ENCODE results near the gene POMT2.

The POMT2 gene

DNA sequence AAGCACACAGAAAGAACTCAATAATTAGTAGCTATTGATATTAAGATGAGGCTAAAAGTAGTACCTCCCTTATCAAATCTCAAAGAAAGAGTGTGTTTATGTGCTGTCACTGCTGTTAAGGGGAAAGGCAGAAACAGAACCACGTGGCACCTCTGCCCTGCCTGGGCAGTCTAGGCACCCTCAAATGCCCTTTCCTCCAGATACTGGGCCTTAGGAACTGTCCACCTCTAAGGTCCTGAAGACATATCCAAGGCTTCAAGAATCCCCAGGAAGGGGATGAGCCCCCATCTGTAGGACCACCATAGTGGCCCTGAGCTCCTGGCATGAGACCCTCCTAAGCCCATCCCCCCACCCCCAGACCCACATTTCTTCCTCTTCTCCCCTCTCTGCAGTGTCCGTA lies 78.7 kb downstream of the POMT2 start:
- TF ChIP-seq FOXP2 (optimal IDR thresholded peaks at IDR 0.05; ENCODE audit: borderline replicate concordance, extremely low read depth, extremely low read length, insufficient read depth), result no peak
- no peak for TF ChIP-seq TAF1 (IDR thresholded peaks at IDR 0.05; ENCODE audit: borderline replicate concordance, insufficient read depth, low read length)
- no peak for TF ChIP-seq POLR2AphosphoS5 (IDR thresholded peaks at IDR 0.05; ENCODE audit: low read depth, low read length)
- no peak for TF ChIP-seq SIN3A (IDR thresholded peaks at IDR 0.05; ENCODE audit: borderline replicate concordance, insufficient read depth, low read length)
- TF ChIP-seq, protein P1, sequence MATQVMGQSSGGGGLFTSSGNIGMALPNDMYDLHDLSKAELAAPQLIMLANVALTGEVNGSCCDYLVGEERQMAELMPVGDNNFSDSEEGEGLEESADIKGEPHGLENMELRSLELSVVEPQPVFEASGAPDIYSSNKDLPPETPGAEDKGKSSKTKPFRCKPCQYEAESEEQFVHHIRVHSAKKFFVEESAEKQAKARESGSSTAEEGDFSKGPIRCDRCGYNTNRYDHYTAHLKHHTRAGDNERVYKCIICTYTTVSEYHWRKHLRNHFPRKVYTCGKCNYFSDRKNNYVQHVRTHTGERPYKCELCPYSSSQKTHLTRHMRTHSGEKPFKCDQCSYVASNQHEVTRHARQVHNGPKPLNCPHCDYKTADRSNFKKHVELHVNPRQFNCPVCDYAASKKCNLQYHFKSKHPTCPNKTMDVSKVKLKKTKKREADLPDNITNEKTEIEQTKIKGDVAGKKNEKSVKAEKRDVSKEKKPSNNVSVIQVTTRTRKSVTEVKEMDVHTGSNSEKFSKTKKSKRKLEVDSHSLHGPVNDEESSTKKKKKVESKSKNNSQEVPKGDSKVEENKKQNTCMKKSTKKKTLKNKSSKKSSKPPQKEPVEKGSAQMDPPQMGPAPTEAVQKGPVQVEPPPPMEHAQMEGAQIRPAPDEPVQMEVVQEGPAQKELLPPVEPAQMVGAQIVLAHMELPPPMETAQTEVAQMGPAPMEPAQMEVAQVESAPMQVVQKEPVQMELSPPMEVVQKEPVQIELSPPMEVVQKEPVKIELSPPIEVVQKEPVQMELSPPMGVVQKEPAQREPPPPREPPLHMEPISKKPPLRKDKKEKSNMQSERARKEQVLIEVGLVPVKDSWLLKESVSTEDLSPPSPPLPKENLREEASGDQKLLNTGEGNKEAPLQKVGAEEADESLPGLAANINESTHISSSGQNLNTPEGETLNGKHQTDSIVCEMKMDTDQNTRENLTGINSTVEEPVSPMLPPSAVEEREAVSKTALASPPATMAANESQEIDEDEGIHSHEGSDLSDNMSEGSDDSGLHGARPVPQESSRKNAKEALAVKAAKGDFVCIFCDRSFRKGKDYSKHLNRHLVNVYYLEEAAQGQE (IDR thresholded peaks at IDR 0.05; ENCODE audit: insufficient read depth in 1 of 2, low read depth in 2 of 2, low read length in 2 of 2), result peak; percentile 63 to 86

DNA sequence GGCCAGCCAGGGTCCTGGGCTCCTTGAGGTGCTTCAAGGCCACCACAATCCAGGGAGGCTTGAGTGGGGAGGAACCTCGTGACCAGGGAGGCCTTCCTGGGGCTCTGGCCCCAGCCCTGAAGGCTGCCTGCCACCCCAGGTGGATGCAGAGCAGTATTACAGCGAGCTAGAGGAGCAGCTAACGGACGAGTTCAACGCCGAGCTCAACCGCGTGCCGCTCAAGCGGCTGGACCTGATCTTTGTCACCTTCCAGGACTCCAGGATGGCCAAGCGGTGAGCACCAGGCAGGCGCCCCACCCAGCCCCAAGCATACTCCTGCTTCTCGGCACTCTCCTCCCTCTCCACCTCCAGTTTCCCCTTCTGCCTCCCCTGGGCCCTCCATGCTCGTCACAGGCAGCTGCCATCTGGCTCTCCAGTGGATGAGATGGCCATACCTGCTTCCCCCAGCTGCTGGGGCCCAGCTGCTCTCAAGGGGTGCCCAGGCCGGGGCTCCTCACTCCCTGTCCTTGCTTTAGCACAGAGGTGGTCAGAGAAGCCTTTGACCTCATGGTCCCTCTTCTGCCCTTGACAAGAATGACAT lies 80.3 kb downstream of the POMT2 start:
- TF ChIP-seq POLR2AphosphoS5 (IDR thresholded peaks at IDR 0.05; ENCODE audit: low read depth, low read length) (no peak), SIN3A (IDR thresholded peaks at IDR 0.05; ENCODE audit: borderline replicate concordance, insufficient read depth, low read length) (no peak), FOXP2 (optimal IDR thresholded peaks at IDR 0.05; ENCODE audit: borderline replicate concordance, extremely low read depth, extremely low read length, insufficient read depth) (no peak), TAF1 (IDR thresholded peaks at IDR 0.05; ENCODE audit: borderline replicate concordance, insufficient read depth, low read length) (no peak)
- TF ChIP-seq, protein P1 (IDR thresholded peaks at IDR 0.05; ENCODE audit: insufficient read depth in 1 of 2, low read depth in 2 of 2, low read length in 2 of 2), result no peak

DNA sequence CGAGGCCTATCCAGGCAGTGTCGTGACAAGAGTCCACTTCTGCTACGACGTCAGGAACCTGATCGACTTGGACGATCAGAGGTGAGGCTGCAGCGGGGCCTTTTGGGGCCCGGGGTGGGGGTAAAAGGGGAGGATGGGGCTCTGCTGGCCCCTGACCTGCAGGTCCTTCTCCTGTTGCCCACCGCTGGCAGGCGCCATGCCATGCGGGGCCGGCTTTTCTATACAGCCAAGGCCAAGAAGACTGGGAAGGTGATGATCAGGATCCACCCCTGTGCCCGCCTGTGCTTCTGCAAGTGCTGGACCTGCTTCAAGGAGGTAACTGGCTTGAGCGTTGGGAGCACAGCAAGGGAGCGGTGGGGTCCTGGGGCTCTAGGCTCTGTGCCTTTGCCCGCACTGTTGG lies 81.3 kb downstream of the POMT2 start:
- TF ChIP-seq FOXP2 (optimal IDR thresholded peaks at IDR 0.05; ENCODE audit: borderline replicate concordance, extremely low read depth, extremely low read length, insufficient read depth) (no peak), SIN3A (IDR thresholded peaks at IDR 0.05; ENCODE audit: borderline replicate concordance, insufficient read depth, low read length) (no peak), TAF1 (IDR thresholded peaks at IDR 0.05; ENCODE audit: borderline replicate concordance, insufficient read depth, low read length) (no peak), POLR2AphosphoS5 (IDR thresholded peaks at IDR 0.05; ENCODE audit: low read depth, low read length) (no peak)
- TF ChIP-seq, protein P1 (IDR thresholded peaks at IDR 0.05; ENCODE audit: insufficient read depth in 1 of 2, low read depth in 2 of 2, low read length in 2 of 2), result no peak

DNA sequence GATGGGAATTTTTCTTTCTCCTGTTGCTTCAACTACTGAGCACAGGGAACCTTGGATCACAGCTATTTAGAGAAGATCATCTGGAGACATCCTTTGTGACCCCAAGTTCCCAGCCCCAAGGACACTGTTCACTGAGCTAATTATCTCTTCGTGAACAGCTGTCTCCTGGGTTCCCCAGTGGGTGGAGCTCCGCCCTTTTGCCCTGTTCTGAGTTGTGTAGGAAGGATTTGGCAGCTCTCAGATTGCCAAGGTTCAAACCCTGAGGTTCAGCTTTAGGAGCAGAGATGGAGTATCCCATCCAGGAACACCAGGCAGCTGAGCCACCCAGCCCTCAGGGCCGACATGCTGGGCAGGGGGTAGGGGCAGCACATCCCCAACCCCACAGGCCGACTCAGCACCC lies 81.7 kb downstream of the POMT2 start:
- TF ChIP-seq SIN3A (IDR thresholded peaks at IDR 0.05; ENCODE audit: borderline replicate concordance, insufficient read depth, low read length) (no peak), FOXP2 (optimal IDR thresholded peaks at IDR 0.05; ENCODE audit: borderline replicate concordance, extremely low read depth, extremely low read length, insufficient read depth) (no peak), TAF1 (IDR thresholded peaks at IDR 0.05; ENCODE audit: borderline replicate concordance, insufficient read depth, low read length) (no peak), POLR2AphosphoS5 (IDR thresholded peaks at IDR 0.05; ENCODE audit: low read depth, low read length) (no peak)
- TF ChIP-seq, protein P1 (IDR thresholded peaks at IDR 0.05; ENCODE audit: insufficient read depth in 1 of 2, low read depth in 2 of 2, low read length in 2 of 2), result no peak

Measured in PFSK-1 (cell line).